Stimulated activated CD4-positive, alpha-beta T cell treated with anti-CD3 and anti-CD28 coated beads, Interleukin-1b, Interleukin-23, amount 100 ng/mL, for 24 hours (primary cell): Measurements from ENCODE around the gene GCNT4.

ENCODE experiments used
- DNase-seq, 4 experiments: peaks; one replicate each; pipeline ENCODE4 v3.0.0-alpha.2; 2020; ENCODE audit warnings: low read depth in 4 of 4, low spot score in 1 of 4

GCNT4 gene

GRCh38 chr5:75051217-75051751 is 1.1 kb downstream of the GCNT4 start:
- DNase-seq = no peak

DNA sequence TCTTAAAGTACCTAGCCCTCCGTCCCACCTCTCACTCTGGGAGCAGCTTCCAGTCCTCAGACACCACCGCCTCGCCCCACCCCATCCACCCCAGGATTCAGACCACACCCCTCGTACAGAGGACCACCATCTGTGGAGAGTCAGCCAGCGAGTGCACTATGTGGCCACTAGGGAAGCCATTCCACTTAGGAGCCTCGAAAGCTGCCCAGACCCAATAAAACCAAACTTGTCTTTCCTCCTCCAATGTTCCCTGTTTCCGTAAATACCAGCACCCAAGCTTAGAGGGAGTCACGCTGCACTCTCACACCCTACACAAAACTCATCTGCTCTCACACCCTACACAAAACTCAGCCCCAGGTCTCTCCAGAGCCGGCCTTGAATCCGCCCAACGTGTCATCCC is 1.9 kb downstream of the GCNT4 start:
- no peak for DNase-seq

- peak in 1 of 4 experiments; percentile 47 for DNase-seq
Measured at GRCh38 chr5:75049456-75050351, 2.7 kb downstream of the GCNT4 start.

DNA sequence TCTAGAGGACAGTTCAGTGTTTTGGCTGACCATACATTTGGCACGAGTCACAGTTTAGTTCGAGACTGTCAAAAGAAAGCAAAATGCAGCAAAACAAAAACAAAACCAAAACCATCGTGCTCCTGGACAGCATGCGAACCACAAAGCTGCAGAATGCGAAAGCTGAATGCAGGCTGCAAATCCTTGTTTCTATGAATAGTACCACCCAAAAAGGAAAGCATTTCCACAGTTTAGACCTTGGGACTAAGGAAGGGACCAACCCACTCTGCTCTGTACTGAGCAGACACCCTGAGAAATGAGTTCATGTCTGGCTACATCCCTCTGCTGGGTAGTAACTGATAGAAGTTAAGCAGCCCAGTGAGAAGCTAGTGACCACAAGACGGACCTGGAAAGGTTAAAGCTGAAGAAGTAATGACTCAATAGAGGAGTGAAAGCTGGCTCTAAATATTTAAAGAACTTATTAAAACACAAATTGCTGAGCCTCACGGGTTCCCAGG is 3.9 kb downstream of the GCNT4 start:
- no peak for DNase-seq

- no peak for DNase-seq
Measured at GRCh38 chr5:75047356-75047755, 5.0 kb downstream of the GCNT4 start.

DNA sequence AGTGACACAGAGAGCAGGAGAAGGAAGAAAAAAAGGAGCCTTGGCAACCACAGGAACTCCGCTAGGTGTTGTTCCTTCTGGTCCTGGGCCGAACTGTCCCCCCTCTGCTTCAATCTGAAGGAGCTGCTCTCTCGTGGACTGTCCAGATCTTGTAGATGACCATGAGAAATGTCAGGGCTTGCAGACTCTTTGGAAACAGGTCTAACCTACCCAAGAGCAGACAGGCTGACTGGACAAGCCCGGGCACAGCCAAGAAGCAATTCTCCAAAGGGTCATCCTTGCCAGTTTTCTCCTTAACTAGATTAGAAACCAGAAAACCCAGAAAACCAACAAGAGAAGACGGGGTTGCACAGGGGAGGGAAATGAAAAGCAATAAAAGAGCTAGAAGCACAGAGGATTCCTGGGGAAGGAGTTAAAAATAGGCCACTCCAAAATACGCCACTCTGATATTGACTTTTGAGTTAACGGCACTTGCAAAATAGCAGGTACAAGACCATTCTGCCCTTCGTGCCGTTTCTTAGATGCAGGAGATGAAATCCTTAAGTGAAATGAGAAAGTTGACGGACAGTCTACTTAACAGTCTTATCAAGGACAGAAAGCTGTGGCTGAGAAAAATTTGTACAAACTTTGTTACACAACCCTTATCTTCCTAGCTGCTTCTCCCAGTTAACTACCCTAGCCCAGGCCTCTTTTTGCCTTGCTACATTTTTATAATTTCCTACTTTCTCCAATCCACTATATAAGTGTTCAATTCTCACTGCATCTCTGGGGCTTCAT is 5.8 kb downstream of the GCNT4 start:
- DNase-seq = no peak

DNA sequence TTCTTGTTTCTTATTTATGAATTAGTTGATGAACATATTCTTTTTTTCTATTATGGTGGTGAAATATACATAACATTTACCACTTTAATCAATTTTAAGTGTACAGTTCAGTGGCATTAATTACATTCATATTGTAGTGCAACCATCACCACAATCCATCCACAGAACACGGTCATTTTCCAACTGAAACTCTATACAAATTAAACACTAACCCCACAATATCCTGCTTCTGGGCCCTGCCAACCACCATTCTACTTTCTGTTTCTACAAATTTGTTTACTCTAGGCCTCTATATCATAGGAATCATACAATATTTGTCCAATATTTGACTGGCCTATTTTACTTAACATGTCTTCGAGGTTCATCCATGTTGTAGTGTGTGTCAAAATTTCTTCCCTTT is 7.3 kb downstream of the GCNT4 start:
- DNase-seq = no peak

DNA sequence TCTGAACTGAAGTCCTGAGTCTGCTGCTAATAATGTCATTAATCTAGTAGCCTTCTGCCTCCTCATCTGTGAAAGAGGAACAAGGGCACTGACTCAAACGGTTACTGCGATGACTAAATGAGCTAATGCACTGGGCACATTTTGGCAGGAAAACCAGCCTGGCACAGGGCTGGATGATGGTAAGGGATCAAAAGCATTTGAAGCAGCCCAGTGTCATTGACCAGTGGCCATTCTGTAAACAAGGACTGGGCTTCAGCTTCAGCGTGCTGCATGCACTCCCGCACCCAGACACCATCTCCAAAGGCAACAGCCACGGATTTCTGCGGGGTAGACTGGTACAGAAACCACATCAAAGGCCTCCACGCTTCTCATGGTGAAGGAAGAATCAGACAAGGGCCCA is 8.0 kb downstream of the GCNT4 start:
- DNase-seq = no peak

DNA sequence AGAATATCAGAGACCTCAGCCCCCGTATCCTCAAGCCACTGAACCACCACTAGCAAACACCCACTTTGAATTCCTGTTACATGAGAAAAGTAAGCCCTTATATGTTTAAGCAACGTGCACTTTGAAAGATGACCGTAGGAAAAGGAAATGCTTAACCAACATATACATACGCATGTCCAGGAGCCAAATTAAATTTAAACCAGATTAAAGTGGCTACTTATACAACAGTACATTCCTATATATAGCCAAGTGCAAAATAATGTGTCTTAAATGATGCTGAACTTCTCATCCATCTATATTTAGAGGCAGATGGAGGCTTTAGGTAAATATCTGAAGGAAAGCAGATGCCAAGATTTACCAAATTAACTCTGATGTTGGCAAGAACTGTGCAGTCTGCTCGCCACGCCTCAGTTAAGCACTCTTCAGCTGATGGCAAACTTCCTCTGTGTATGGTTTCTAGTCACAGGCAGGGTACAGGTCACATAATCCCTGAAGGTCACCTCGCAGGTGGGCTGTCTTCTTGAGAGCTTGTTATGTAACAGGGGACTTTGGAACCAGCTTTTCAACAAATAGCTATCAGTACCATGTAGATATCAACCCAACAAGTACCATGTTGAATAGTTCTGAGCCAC is 8.6 kb downstream of the GCNT4 start:
- DNase-seq = no peak

DNA sequence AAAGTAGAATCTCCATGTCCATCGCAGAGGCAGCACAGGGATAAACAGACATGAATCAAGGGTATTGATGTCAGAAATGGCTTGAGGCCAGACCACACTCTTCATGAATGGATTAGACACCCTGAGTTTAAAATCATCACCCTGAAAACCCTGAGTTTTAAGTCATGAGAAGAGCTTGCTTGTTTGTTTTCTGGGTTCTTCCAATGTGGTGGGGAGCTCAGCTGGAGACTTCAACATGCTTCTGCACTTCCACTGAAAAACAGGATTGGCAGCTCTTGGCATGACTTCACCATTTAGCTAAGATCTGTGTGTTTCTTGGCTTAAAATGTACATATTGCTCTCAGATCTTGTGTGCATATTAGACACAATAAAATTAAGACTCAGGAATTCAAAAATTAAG is 9.8 kb downstream of the GCNT4 start:
- no peak for DNase-seq

DNA sequence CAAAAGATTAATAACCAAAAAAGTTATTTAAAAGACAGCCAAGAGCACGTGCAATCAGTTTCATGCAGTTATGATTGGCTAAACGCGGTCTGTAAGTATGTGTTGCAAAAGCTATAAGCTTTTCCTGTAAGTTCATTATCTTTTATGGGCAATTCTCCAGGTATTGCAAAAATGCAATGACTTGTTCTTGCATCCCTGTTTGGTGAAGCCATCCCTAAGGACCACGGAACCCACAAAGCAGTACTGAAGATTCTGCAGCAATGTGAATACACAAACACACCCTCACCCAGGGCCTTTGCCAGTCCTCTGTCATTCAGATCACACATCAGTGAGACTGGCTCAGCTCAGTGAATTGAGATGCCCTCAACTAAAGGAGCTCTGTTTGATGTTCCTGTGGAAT is 11.4 kb downstream of the GCNT4 start:
- DNase-seq = no peak

- DNase-seq = no peak
Measured at GRCh38 chr5:75037106-75037505, 15.3 kb downstream of the GCNT4 start.

DNA sequence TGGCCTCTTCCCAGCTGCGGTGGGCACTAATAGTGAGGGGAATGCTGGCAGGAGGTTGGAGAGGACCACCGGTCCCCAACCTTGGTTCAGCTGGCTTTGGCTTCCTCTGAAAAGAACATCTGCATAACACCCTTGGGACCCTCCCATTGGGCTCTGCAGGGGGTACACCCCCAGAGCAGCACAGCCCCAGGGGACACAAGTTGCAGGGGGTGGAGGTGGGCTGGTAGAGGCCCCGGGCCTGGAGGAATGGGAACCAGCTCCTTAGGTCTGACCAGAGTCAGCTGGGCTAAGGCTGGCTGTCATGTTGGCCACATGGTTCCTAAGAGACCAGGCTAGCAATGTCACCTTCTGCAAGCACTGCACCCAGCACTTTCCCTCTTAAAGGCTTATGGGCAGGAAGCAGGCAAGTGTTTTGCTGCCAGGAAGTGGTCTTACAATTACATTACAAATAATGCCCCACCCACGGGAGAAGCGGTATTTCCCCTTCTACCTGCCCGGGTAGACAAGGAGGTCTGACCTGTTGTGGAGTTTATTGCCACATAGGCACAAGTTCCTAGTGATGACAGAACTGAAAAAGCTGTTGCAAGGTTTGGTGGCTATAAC is 18.1 kb downstream of the GCNT4 start:
- DNase-seq = no peak

GRCh38 chr5:75031366-75031765 is 21.0 kb downstream of the GCNT4 start:
- DNase-seq = no peak

- no peak for DNase-seq
Measured at GRCh38 chr5:75028090-75028489, 24.3 kb downstream of the GCNT4 start.

GRCh38 chr5:75023368-75024159 is 28.8 kb downstream of the GCNT4 start:
- no peak for DNase-seq

- DNase-seq = no peak
Measured at GRCh38 chr5:75021800-75022199, 30.6 kb downstream of the GCNT4 start.

DNA sequence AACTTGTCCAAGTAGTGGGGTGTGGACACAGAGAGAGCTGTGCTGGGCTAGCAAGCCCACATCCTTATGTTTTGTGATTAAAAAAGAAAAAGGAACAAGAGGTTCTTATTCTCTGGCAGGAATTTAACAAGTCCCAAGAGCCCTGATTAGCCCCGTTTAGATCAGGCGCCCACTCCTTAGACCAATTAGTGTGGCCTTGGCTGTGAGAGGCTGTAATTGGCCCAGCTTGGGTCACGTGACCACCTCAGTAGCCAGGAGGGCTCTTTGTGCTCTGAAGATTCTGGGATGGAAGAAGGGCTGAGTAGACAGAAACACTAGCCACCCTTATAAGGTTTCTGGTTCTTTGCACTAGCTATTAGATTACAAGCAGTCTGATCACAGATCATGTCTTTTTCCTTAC is 31.1 kb downstream of the GCNT4 start:
- DNase-seq = no peak

GRCh38 chr5:75020016-75020656 is 32.2 kb downstream of the GCNT4 start:
- DNase-seq = no peak
